Erythroblast (primary cell): Measurements from ENCODE around the gene NPAS2.

Experiments used
- GATA1 ChIP-seq: IDR thresholded peaks from 2 replicates; pipeline ENCODE4 v1.6.1; 2011; ENCODE audit warnings: low read depth, mild to moderate bottlenecking, control low read depth, low read length, moderate library complexity
- POLR2A ChIP-seq: IDR thresholded peaks from 2 replicates; pipeline ENCODE4 v1.6.1; 2011; ENCODE audit warnings: mild to moderate bottlenecking, low read length

DNA sequence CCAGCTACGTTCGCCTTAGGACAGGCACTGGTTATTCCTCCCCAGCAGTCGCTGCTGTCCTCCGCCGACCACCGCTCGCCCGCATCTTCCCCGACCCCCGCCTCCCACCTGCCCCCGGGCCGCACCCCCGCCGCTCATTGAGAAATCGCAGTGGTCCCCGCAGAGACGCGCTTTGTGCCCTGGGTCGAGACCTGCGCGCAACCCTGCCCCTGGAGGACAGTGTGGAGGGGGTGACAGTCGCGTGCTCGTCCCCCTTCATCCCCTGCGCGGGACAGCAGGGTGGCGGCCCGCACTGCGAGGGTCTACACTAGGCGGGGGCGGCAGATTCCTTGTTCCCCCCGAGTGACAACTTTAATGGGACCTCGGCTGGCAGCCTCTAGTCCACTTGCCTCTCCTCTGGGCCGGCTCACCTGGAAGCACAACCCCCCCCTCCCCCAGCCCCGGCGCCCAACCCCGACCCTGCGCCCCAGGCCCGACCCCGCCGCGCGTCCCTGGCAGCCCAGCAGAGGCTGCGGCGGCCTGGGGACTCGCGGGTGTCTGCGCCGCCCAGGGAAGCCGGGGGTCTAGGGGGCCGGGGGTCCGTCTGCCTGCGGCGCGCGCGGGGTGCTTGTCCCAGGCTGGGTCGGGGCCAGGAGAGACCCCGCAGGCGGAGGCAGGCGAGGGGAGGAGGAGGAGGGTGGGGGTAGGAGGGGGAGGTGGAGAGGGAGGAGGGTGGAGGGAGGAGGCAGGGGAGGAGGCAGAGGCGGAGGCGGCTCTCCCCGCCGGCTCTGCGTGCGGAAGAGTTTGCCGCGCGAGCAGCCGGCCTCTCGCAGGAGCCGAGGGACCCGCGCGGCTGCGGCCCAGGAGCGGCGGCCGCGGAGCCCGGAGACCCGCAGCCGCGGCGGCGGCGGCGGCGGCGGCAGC lies at the start of gene NPAS2:
- TF ChIP-seq POLR2A = no peak
- TF ChIP-seq GATA1 = no peak
